ENCODE measurements around the gene ADAMTS17.

ADAMTS17 gene

DNA sequence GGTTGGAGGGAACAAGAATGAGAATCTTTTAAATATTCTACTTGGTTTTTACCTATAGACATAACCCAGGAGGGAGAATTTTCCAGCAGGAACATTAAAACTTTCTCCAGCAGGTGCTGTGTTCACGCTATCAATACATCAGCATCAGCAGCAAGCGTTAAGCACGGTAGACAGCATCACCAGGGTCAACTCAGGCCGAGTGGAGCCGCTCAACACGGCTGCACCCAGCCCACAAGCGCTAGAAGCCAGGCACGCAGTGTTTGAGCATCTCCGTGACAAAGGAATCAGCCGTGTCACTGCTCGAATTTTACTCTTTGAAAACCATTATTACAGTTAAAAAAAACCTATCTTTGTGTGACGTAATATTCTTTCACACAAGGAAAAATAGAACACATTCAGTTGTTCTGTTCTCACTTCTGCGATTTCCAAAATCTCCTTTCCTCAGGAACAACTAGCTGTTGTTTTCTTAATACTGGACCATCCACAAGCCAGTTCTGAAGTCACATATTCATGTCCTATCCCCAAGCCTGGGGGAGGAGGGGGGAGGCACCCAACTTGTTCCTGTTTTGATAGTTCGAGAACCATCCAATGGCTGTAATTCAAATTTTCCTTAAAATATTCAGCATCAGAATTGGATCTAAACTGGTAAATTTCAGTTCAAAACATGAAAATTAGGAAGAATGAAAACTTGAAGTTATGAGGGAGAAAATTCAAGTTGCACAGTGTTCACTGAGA, 77.9 kb downstream of the ADAMTS17 start:
- no peak overlapping the region for H3K4me3 ChIP-seq (ENCODE audit: low read depth, low read length)
- TF ChIP-seq, protein P1, sequence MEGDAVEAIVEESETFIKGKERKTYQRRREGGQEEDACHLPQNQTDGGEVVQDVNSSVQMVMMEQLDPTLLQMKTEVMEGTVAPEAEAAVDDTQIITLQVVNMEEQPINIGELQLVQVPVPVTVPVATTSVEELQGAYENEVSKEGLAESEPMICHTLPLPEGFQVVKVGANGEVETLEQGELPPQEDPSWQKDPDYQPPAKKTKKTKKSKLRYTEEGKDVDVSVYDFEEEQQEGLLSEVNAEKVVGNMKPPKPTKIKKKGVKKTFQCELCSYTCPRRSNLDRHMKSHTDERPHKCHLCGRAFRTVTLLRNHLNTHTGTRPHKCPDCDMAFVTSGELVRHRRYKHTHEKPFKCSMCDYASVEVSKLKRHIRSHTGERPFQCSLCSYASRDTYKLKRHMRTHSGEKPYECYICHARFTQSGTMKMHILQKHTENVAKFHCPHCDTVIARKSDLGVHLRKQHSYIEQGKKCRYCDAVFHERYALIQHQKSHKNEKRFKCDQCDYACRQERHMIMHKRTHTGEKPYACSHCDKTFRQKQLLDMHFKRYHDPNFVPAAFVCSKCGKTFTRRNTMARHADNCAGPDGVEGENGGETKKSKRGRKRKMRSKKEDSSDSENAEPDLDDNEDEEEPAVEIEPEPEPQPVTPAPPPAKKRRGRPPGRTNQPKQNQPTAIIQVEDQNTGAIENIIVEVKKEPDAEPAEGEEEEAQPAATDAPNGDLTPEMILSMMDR (IDR thresholded peaks at IDR 0.05; ENCODE audit: borderline replicate concordance, insufficient read depth, low read depth, low read length): no peak

DNA sequence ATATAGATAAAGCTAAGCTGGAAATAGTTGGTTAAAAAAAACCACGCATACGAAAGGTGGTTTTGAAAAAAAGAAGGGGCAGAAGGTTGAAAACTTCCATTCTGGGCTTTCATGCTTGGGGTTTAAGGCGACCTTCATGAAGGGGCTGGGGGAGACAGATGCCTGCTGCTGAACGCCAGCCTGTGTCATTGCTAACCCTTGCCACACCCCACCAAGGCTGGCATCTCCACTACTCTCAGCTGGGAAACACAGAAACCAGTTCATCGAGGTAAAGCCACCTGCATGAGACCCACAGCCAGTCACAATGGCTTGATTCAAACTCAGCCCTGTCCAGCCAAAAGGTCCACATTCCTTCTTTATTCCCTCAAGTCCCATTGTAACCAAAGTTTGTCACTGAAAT, 78.7 kb downstream of the ADAMTS17 start:
- TF ChIP-seq, protein P1 (IDR thresholded peaks at IDR 0.05; ENCODE audit: borderline replicate concordance, insufficient read depth, low read depth, low read length): no peak

DNA sequence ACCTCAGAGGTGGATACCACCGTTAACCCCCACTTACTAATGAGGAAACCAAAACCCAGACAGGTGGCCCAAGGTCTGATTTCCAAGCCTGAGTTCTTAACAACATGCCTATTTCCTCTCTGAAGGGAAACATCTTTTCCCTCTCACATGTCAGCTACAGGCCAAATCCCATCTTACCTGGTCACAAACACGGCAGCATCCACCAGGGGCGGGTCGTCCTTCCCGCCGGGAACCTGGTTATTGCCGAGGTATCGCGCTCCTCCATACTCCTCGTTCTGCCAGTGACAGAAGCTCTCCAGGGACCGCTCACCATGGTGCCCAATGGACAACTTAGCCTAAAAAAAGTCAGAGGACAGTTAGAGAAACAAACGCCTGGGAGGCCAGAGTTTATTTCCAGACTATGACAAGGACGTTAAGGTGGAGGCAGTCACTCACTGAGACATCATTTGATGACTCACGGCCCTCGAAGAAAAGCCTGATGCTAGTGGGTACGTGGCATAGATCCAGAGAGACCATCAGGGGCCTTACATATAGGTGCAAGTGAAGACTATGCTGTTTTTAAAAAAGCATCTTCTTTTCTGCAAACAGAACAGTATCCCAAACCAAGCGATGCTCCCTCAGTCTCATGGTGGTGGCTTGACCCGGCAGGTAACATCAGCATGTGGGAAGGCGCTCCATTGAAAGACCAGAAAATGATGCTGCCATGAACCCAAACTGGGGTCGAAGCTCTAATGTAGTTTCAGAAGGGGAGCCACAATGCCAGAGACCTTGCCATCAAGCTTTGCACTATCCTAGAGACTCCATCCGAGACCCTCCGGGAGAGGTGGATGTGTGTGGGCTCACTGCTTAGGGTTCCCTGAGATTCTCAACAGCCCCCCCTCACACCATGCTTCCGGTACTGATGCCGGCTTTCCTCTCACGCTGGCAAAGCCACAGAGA, 80.2 kb downstream of the ADAMTS17 start:
- no peak overlapping the region for H3K4me3 ChIP-seq (ENCODE audit: low read depth, low read length)
- TF ChIP-seq, protein P1 (IDR thresholded peaks at IDR 0.05; ENCODE audit: borderline replicate concordance, insufficient read depth, low read depth, low read length): no peak

More for the DNA sequence above, 78.7 kb downstream of the ADAMTS17 start:
- H3K4me3 ChIP-seq (ENCODE audit: low read depth, low read length): no peak overlapping the region

DNA sequence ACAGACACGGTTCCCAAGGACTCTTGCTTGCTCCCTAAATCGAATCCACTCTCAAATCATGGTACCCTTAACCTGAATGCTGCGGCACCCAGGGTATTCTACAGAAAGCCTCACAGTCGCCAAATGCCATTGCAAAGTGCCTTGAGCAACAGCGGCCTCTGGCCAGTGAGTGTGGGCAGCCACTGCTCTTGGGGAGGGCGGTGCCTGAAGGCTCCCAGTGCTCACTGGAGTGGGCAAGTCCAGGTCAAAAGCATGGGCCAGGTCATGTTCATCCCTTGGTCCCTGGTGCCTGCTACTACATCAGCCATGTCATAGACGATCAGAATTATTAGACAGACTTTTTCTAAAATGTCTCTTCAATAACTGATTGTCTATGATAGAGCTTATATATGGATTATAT, 82.5 kb downstream of the ADAMTS17 start:
- TF ChIP-seq, protein P1 (IDR thresholded peaks at IDR 0.05; ENCODE audit: borderline replicate concordance, insufficient read depth, low read depth, low read length): no peak
- H3K4me3 ChIP-seq (ENCODE audit: low read depth, low read length): no peak overlapping the region

DNA sequence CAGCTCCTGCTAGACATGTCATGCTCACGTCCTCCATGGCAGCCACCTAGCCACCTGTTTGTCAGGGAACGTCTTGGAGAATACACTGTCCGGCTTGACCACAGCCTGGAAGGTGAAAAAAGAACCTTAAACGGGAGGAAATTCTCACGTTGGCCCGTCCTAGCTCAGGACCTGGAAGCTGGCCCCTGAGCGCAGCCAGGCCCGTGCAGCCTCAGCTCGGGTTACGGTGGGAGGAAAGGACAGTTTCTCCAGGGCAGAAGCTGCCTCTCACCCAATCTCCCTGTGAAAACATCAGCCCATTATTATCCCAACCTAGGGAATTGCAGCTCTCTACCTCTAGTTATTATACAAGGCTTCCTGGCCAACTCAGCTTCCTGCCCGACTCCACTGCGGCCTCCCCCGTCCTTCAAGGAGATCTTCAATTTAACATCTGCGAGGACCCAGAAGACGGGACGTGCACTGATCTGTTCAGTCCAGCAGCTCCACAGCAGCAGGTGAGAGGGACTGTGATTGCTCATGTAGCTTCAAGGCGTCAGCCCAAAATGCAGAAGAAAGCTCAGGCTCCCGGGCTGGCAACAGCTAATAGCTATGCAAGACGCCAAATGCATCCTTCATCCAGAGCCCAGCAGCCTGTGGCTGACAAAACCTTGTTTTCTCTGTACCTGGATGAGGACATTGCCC, 84.7 kb downstream of the ADAMTS17 start:
- H3K4me3 ChIP-seq (ENCODE audit: low read depth, low read length): no peak overlapping the region
- TF ChIP-seq, protein P1 (IDR thresholded peaks at IDR 0.05; ENCODE audit: borderline replicate concordance, insufficient read depth, low read depth, low read length): no peak

DNA sequence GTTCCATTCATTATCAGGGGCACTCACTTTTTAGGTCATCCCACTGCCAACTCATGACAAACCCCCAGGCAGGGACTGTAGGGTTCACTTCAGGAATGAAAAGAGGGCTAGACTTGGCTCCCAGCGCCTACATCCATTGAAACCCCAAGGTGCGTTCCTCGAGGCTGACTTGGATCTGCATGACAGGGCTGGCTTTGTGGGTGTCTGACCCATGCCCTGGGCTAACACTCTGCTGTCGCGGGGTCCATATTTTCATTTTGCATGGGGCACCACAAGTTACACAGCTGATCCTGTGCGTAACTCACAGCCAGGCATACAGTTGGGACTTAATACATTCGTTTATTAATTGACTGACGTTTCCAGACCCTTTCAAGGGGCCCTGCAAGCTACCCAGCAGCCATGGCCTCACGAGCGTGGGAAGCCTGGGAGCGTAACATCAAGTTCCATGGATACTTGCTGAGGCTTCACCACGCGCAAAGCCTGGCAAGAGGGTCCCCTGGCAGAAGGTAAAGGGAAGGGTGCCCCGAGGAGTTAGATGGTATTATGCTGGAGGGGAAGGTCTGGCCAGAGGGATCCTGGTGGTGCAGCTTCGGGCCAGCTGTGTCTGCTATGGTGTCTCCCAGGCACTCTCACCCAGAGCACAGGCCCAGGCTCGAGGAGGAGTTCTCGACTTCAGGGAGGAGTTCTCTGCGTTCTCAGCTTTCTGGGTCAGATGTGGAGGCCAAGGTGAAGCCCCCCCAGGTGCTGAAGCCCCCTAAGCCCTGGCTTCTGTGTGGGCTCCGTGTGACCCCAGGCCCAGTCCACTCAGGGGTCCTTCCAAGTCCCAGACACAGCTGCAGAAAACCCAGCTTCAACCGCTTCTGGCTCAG, 85.4 kb downstream of the ADAMTS17 start:
- H3K4me3 ChIP-seq (ENCODE audit: low read depth, low read length): no peak overlapping the region
- TF ChIP-seq, protein P1 (IDR thresholded peaks at IDR 0.05; ENCODE audit: borderline replicate concordance, insufficient read depth, low read depth, low read length): no peak

All from GM12875 (cell line).